ENCODE data around the gene OR8S1.
"Not testable (repeated sequence)": the region's sequence is repeated elsewhere in the genome, so short reads cannot be mapped to it uniquely, and the experiment has no call there.

The OR8S1 gene

GRCh38 chr12:48553666-48554343 is 28.4 kb downstream of the OR8S1 start:
- in situ Hi-C loops (cut with MboI; ENCODE audit: low sequenced_read_pairs) = not testable (repeated sequence)

GRCh38 chr12:48556631-48557030 is 31.2 kb downstream of the OR8S1 start:
- in situ Hi-C loops (cut with MboI; ENCODE audit: low sequenced_read_pairs) = no loop called here

GRCh38 chr12:48557919-48558318 is 32.5 kb downstream of the OR8S1 start:
- in situ Hi-C loops (cut with MboI; ENCODE audit: low sequenced_read_pairs) = no loop called here

- in situ Hi-C loops (cut with MboI; ENCODE audit: low sequenced_read_pairs) = no loop called here
These were observed 42.3 kb downstream of the OR8S1 start for GRCh38 chr12:48567731-48568130.

GRCh38 chr12:48569946-48570345 is 44.5 kb downstream of the OR8S1 start, which contains the start of gene LALBA:
Gene LALBA (minus strand): TSS chr12:48570046. CDS start chr12:48570020, 26 bp downstream.
- in situ Hi-C loops (cut with MboI; ENCODE audit: low sequenced_read_pairs) = no loop called here

- in situ Hi-C loops (cut with MboI; ENCODE audit: low sequenced_read_pairs) = no loop called here
These were observed 46.9 kb downstream of the OR8S1 start for GRCh38 chr12:48572326-48572725.

Data from HL-60/S4 (cell line).